GM19395 (cell line): Measurements from ENCODE around the gene KTI12.
"Not testable (repeated sequence)": the region's sequence is repeated elsewhere in the genome, so short reads cannot be mapped to it uniquely, and the experiment has no call there.

Experiments
- ATAC-seq: cut with Tn5 transposase; IDR thresholded peaks from one replicate; pipeline ENCODE4 v1.9.1; 2021; ENCODE audit warnings: mild to moderate bottlenecking, moderate library complexity; ENCODE audit not compliant: unreplicated experiment

The KTI12 gene

GRCh38 chr1:52033190-52034049, at the start of gene KTI12:
KTI12 (minus strand) TSS chr1:52033810; CDS start chr1:52033761, 49 bp downstream.
- peak; percentile 88 for ATAC-seq

- ATAC-seq, result no peak
Measured at GRCh38 chr1:52080014-52080415, 46.4 kb upstream of the KTI12 start.

- ATAC-seq, result not testable (repeated sequence)
Measured at GRCh38 chr1:52077277-52077676, 43.7 kb upstream of the KTI12 start.

GRCh38 chr1:52072291-52072690, 38.7 kb upstream of the KTI12 start:
- no peak for ATAC-seq

GRCh38 chr1:52070704-52071103, 37.1 kb upstream of the KTI12 start:
- no peak for ATAC-seq

- no peak for ATAC-seq
Measured at GRCh38 chr1:52063192-52063591, 29.6 kb upstream of the KTI12 start.

GRCh38 chr1:52060822-52061221, 27.2 kb upstream of the KTI12 start:
- no peak for ATAC-seq

GRCh38 chr1:52059888-52060287, 26.3 kb upstream of the KTI12 start:
- ATAC-seq, result no peak

GRCh38 chr1:52059321-52059720, 25.7 kb upstream of the KTI12 start:
- ATAC-seq, result no peak

- no peak for ATAC-seq
Measured at GRCh38 chr1:52057876-52058415, 24.3 kb upstream of the KTI12 start.

- ATAC-seq, result no peak
Measured at GRCh38 chr1:52057255-52057654, 23.6 kb upstream of the KTI12 start.

GRCh38 chr1:52056937-52057231, 23.3 kb upstream of the KTI12 start:
- no peak for ATAC-seq

- ATAC-seq, result peak; percentile 87
Measured at GRCh38 chr1:52056163-52056936, 22.7 kb upstream of the KTI12 start, which contains the start of gene BTF3L4. BTF3L4 (plus strand) TSS chr1:52056295; CDS start chr1:52059848, 3,553 bp downstream.

GRCh38 chr1:52055866-52056162, 22.2 kb upstream of the KTI12 start:
- no peak for ATAC-seq

GRCh38 chr1:52055066-52055865, 21.7 kb upstream of the KTI12 start, which contains the start of gene TXNDC12:
TXNDC12 (minus strand) TSS chr1:52055191; CDS start chr1:52055096, 95 bp downstream.
- ATAC-seq, result peak; percentile 42

- ATAC-seq, result no peak
Measured at GRCh38 chr1:52054496-52055065, 21.0 kb upstream of the KTI12 start.

- no peak for ATAC-seq
Measured at GRCh38 chr1:52053862-52054261, 20.3 kb upstream of the KTI12 start.

GRCh38 chr1:52049337-52049736, 15.7 kb upstream of the KTI12 start:
- not testable (repeated sequence) for ATAC-seq

GRCh38 chr1:52045666-52046195, 12.1 kb upstream of the KTI12 start:
- ATAC-seq, result not testable (repeated sequence)

- ATAC-seq, result no peak
Measured at GRCh38 chr1:52045236-52045635, 11.6 kb upstream of the KTI12 start.
